ENCODE results near the gene MMP10.

The MMP10 gene

DNA sequence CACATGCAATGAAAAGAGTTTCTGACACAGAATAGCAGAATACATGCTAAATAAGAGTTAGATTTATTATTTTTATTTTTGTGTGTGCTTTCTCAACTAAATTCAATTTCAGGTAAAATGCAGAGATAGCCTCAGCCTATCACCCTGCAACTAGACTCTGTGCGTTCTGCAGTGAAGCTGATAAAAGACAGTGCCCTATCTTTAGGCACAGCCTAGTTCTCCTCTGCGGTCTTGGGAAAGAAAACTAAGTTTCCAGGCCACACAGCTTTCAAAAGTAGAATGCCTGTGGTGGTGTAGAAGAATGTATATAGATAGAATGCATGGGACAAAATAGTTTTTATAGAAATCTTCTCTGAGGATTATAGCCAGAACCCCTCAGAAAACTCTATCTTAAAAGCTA is 29.5 kb upstream of the MMP10 start (continued):
- TF ChIP-seq ZNF70 (CRISPR knock-in tag; IDR thresholded peaks at IDR 0.05), result no peak
- no peak for TF ChIP-seq SNAI2 (CRISPR knock-in tag; IDR thresholded peaks at IDR 0.05)
- TF ChIP-seq, protein P1, sequence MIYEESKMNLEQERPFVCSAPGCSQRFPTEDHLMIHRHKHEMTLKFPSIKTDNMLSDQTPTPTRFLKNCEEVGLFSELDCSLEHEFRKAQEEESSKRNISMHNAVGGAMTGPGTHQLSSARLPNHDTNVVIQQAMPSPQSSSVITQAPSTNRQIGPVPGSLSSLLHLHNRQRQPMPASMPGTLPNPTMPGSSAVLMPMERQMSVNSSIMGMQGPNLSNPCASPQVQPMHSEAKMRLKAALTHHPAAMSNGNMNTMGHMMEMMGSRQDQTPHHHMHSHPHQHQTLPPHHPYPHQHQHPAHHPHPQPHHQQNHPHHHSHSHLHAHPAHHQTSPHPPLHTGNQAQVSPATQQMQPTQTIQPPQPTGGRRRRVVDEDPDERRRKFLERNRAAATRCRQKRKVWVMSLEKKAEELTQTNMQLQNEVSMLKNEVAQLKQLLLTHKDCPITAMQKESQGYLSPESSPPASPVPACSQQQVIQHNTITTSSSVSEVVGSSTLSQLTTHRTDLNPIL (CRISPR knock-in tag; IDR thresholded peaks at IDR 0.05; ENCODE audit: low read depth), result no peak

DNA sequence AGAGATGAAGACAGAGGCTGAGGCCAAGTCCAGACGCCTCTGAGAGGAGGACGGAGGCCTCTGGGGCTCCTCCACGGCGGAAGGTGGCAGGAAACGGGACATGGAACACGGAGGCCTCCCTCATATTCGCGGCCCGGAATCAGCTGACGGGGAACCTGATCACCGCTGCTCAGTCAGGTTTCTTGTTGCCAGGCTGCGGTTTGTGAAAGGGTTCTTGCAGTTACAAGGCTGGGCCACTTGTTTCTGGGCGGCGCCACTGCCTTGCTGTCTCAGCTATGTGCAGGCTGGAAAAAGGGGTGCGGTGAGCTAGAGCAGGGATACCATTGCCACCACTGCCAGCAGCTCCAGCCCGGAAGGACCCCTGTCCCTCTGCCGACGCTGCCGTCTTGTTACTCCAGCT is 27.5 kb upstream of the MMP10 start:
- peak; percentile 90 for ATAC-seq
- TF ChIP-seq, protein P1 (CRISPR knock-in tag; IDR thresholded peaks at IDR 0.05; ENCODE audit: low read depth), result no peak
- TF ChIP-seq ZFP30 (CRISPR knock-in tag; IDR thresholded peaks at IDR 0.05) (no peak), SNAI2 (CRISPR knock-in tag; IDR thresholded peaks at IDR 0.05) (no peak), RARB (CRISPR knock-in tag; IDR thresholded peaks at IDR 0.05) (no peak), ZNF565 (CRISPR knock-in tag; conservative IDR thresholded peaks at IDR 0.05; ENCODE audit: low read depth) (no peak)

DNA sequence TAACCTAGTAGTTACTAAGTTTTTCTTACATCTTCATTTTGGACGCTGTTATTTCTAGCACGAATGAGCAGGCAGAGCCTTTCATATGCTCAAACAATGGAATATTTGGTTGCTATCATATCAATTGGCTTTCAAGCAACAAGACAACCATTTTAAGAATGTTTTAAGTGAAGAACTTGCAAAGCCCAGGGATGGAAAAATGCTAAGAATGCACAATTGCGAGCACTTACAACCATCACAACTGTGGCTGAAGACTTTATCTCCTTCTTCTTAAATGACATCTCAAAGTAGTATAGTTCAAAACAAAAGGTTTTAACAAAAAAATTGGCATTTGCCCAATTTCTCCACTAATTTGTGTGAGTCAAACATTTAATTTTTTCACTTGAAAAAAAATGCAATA is 25.9 kb upstream of the MMP10 start:
- peak; percentile 74 for TF ChIP-seq ISL1 (CRISPR knock-in tag; IDR thresholded peaks at IDR 0.05)
- no peak for TF ChIP-seq ZNF8 (CRISPR knock-in tag; IDR thresholded peaks at IDR 0.05)
- ATAC-seq, result peak; percentile 59

DNA sequence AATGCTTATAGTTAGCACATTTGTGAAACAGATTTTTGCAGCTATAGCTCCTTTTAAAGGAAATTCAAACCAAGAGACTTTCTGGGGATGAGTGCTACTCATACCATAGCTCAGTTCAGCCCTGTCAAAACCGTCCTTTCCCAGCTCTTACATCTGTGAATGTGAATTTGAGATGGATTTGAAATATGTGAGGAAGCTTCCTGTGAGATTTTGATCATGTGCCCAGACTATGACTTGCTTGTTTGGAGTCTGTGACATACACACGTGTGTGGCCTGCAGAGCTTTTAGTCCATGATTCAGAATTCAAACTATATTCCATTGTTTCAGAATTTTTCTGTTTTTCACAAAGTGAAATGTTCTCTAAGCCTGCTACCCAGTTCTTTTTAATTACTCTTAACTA is 21.9 kb upstream of the MMP10 start:
- TF ChIP-seq SNAI2 (CRISPR knock-in tag; IDR thresholded peaks at IDR 0.05) (no peak), ESRRG (CRISPR knock-in tag; IDR thresholded peaks at IDR 0.05) (no peak), ZNF8 (CRISPR knock-in tag; IDR thresholded peaks at IDR 0.05) (no peak), TCF4 (CRISPR knock-in tag; IDR thresholded peaks at IDR 0.05; ENCODE audit: borderline replicate concordance) (no peak), ZNF565 (CRISPR knock-in tag; conservative IDR thresholded peaks at IDR 0.05; ENCODE audit: low read depth) (no peak), RARB (CRISPR knock-in tag; IDR thresholded peaks at IDR 0.05) (no peak), ISL1 (CRISPR knock-in tag; IDR thresholded peaks at IDR 0.05) (no peak), ZFP3 (CRISPR knock-in tag; IDR thresholded peaks at IDR 0.05) (no peak), PPARA (CRISPR knock-in tag; IDR thresholded peaks at IDR 0.05; ENCODE audit: borderline replicate concordance) (no peak)
- TF ChIP-seq, protein P1 (CRISPR knock-in tag; IDR thresholded peaks at IDR 0.05; ENCODE audit: low read depth), result no peak
- TF ChIP-seq, protein P2, sequence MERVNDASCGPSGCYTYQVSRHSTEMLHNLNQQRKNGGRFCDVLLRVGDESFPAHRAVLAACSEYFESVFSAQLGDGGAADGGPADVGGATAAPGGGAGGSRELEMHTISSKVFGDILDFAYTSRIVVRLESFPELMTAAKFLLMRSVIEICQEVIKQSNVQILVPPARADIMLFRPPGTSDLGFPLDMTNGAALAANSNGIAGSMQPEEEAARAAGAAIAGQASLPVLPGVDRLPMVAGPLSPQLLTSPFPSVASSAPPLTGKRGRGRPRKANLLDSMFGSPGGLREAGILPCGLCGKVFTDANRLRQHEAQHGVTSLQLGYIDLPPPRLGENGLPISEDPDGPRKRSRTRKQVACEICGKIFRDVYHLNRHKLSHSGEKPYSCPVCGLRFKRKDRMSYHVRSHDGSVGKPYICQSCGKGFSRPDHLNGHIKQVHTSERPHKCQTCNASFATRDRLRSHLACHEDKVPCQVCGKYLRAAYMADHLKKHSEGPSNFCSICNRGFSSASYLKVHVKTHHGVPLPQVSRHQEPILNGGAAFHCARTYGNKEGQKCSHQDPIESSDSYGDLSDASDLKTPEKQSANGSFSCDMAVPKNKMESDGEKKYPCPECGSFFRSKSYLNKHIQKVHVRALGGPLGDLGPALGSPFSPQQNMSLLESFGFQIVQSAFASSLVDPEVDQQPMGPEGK (CRISPR knock-in tag; IDR thresholded peaks at IDR 0.05; ENCODE audit: borderline replicate concordance), result no peak
- TF ChIP-seq, protein P3, sequence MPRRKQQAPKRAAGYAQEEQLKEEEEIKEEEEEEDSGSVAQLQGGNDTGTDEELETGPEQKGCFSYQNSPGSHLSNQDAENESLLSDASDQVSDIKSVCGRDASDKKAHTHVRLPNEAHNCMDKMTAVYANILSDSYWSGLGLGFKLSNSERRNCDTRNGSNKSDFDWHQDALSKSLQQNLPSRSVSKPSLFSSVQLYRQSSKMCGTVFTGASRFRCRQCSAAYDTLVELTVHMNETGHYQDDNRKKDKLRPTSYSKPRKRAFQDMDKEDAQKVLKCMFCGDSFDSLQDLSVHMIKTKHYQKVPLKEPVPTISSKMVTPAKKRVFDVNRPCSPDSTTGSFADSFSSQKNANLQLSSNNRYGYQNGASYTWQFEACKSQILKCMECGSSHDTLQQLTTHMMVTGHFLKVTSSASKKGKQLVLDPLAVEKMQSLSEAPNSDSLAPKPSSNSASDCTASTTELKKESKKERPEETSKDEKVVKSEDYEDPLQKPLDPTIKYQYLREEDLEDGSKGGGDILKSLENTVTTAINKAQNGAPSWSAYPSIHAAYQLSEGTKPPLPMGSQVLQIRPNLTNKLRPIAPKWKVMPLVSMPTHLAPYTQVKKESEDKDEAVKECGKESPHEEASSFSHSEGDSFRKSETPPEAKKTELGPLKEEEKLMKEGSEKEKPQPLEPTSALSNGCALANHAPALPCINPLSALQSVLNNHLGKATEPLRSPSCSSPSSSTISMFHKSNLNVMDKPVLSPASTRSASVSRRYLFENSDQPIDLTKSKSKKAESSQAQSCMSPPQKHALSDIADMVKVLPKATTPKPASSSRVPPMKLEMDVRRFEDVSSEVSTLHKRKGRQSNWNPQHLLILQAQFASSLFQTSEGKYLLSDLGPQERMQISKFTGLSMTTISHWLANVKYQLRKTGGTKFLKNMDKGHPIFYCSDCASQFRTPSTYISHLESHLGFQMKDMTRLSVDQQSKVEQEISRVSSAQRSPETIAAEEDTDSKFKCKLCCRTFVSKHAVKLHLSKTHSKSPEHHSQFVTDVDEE (CRISPR knock-in tag; IDR thresholded peaks at IDR 0.05), result no peak
- ATAC-seq, result peak; percentile 83

DNA sequence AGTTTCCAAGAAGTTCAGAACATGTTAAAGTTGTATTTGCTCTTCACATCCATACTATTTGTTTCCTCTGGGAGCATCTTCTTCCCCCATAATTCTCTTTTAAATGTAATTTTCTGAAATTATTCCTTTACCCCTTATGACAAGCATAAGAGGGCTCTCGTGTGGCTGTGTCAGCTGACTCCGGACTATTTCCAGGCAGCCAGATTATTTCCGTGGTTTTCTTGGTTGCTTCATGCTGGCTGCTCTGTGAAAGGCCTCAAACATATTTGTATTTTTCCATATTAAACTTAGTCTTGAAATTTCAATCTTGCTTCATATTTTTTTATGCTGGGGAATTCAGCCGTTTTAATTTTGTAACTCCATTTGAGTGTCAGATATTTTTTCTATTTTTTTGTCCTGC is 20.3 kb upstream of the MMP10 start:
- ATAC-seq, result no peak
- TF ChIP-seq PPARA (CRISPR knock-in tag; IDR thresholded peaks at IDR 0.05; ENCODE audit: borderline replicate concordance), result no peak

DNA sequence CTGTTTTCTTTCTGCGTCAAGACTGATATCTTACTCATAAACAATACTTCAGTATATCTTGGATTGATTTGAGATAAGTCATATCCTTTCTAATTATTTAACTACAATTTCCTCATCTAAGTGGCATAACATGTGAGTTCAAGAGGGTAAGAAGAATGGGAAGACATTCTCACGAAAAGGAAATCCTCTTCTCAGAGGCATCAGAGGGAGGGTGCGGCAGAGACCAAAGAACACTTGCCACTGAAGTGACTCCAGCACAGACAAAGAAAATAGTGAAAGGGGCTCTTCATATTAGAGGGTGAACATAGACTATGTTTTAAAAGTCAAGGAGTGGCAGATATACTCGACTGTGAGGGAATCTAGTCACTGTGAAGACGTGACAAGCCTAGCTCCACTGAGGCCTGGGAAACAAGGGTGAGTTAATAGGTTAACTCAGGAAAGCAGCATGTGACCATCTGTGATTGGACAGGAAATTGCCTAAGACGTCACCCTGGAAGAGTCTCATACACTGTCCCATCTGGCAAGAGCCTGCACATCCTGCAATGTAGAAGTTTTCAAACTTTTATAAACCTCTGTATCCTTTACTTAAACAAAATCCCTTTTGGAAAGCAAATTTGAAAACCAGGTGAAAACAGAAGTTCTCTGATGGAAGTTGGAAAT is 19.4 kb upstream of the MMP10 start:
- ATAC-seq, result no peak; the same call in 2 of the 3 replicates
- TF ChIP-seq, protein P1 (CRISPR knock-in tag; IDR thresholded peaks at IDR 0.05; ENCODE audit: low read depth), result no peak
- no peak for TF ChIP-seq GLIS3 (CRISPR knock-in tag; IDR thresholded peaks at IDR 0.05)
- no peak for TF ChIP-seq ISL1 (CRISPR knock-in tag; IDR thresholded peaks at IDR 0.05)
- no peak for TF ChIP-seq ZNF70 (CRISPR knock-in tag; IDR thresholded peaks at IDR 0.05)
- TF ChIP-seq, protein P3 (CRISPR knock-in tag; IDR thresholded peaks at IDR 0.05), result no peak
- no peak for TF ChIP-seq ESRRG (CRISPR knock-in tag; IDR thresholded peaks at IDR 0.05)
- no peak for TF ChIP-seq OSR1 (CRISPR knock-in tag; IDR thresholded peaks at IDR 0.05)
- no peak for TF ChIP-seq PPARA (CRISPR knock-in tag; IDR thresholded peaks at IDR 0.05; ENCODE audit: borderline replicate concordance)
- TF ChIP-seq BACH2 (CRISPR knock-in tag; IDR thresholded peaks at IDR 0.05; ENCODE audit: borderline replicate concordance), result no peak
